Measurements from ENCODE around the gene ARL4C. TPM values are rescaled to one million over a fixed set of nuclear protein-coding genes. Genes with fewer than 3 reads are reported as not detected.
A peak's percentile ranks its signal among the peaks of the same experiment; 100 is the strongest.

The ARL4C gene
- total and polyA plus RNA-seq, 8 donors: 2.4 to 15.4 (median 4.9) TPM

DNA sequence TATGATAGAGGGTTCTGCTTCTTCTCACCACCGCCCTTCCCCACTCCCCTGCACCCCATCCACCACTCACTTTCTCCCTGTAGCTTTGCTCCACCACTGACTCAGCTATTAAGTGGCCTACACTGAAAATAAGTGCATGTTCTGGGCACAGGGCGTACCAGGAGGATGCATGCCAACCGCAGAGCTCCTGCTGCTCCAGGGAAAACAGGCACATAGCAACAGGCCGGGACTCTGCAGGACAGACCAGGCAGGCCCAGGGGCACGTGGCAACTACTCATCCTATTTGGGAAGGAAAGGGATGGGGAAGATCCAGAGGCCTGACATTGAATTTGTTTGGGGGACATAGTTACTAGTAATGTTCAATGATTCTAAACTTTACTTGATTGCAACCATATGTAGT, 28.4 kb downstream of the ARL4C start:
- no peaks in the 10 kb centered on the region for H3K9me3 ChIP-seq
- ATAC-seq (no peak), FAIRE-seq (no peak), DNase-seq (no peak)
- 43 to 79% methylated on average over 5 of the region's 5 CpGs for WGBS, 2 donors
- H3K36me3 ChIP-seq: no peaks in the 10 kb centered on the region
- H3K27ac ChIP-seq: no peak overlapping the region
- H3K4me1 ChIP-seq: no peaks in the 10 kb centered on the region
- no peaks in the 10 kb centered on the region for H3K27me3 ChIP-seq
- TF ChIP-seq, protein P1, sequence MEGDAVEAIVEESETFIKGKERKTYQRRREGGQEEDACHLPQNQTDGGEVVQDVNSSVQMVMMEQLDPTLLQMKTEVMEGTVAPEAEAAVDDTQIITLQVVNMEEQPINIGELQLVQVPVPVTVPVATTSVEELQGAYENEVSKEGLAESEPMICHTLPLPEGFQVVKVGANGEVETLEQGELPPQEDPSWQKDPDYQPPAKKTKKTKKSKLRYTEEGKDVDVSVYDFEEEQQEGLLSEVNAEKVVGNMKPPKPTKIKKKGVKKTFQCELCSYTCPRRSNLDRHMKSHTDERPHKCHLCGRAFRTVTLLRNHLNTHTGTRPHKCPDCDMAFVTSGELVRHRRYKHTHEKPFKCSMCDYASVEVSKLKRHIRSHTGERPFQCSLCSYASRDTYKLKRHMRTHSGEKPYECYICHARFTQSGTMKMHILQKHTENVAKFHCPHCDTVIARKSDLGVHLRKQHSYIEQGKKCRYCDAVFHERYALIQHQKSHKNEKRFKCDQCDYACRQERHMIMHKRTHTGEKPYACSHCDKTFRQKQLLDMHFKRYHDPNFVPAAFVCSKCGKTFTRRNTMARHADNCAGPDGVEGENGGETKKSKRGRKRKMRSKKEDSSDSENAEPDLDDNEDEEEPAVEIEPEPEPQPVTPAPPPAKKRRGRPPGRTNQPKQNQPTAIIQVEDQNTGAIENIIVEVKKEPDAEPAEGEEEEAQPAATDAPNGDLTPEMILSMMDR (IDR thresholded peaks at IDR 0.05): no peak
- intact Hi-C loops (cut with DNase I): no loop called here
- no peak overlapping the region for H3K4me3 ChIP-seq

GRCh38 chr2:234467289-234467688, 29.6 kb downstream of the ARL4C start:
- Histone ChIP-seq H3K4me3 (no peak overlapping the region), H3K9me3 (no peaks in the 10 kb centered on the region), H3K4me1 (no peaks in the 10 kb centered on the region), H3K36me3 (no peaks in the 10 kb centered on the region), H3K27ac (no peak overlapping the region), H3K27me3 (no peaks in the 10 kb centered on the region)
- intact Hi-C loops (cut with DNase I): no loop called here
- FAIRE-seq (no peak), ATAC-seq (no peak), DNase-seq (no peak)
- WGBS, 2 donors: 72 to 89% methylated on average over 4 of the region's 4 CpGs
- TF ChIP-seq, protein P1 (IDR thresholded peaks at IDR 0.05): no peak

DNA sequence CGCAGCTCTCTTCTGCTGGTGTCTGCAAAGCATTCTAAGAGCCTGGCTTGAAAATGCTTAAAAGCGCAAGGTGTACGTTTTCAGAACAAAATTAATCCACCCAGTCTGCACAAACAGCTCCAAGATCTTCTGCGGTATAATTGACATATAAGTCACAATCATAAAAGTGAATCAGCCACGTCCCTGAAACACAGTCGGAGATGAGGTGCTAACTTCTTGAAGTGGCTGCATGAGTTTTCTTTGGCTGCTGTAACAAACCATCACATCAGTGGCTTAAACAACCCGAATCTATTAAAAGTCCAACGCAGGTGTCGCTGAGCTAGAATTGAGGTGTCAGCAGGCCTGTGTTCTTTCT, 32.6 kb downstream of the ARL4C start:
- DNase-seq: no peak
- no peaks in the 10 kb centered on the region for H3K9me3 ChIP-seq
- no peak for FAIRE-seq
- TF ChIP-seq, protein P1 (IDR thresholded peaks at IDR 0.05): no peak
- intact Hi-C loops (cut with DNase I): no loop called here
- no peak overlapping the region for H3K4me3 ChIP-seq
- H3K27me3 ChIP-seq: no peaks in the 10 kb centered on the region
- H3K27ac ChIP-seq: no peak overlapping the region
- no peak for ATAC-seq
- 79 to 85% methylated on average over 9 of the region's 9 CpGs for WGBS, 2 donors
- no peaks in the 10 kb centered on the region for H3K36me3 ChIP-seq
- no peaks in the 10 kb centered on the region for H3K4me1 ChIP-seq

GRCh38 chr2:234463626-234464290, 33.1 kb downstream of the ARL4C start:
- H3K27me3 ChIP-seq: no peaks in the 10 kb centered on the region
- TF ChIP-seq, protein P1 (IDR thresholded peaks at IDR 0.05): no peak
- no peaks in the 10 kb centered on the region for H3K4me1 ChIP-seq
- no peaks in the 10 kb centered on the region for H3K9me3 ChIP-seq
- no peaks in the 10 kb centered on the region for H3K36me3 ChIP-seq
- WGBS, 2 donors: 55 to 61% methylated on average over 17 of the region's 17 CpGs
- DNase-seq: no peak
- no peak overlapping the region for H3K27ac ChIP-seq
- intact Hi-C loops (cut with DNase I): no loop called here
- no peak overlapping the region for H3K4me3 ChIP-seq
- ATAC-seq: peak in 3 of 4 donors; percentile 41 to 68 (median 49)
- FAIRE-seq: no peak

GRCh38 chr2:234462218-234462992, 34.5 kb downstream of the ARL4C start:
- H3K4me1 ChIP-seq: no peaks in the 10 kb centered on the region
- intact Hi-C loops (cut with DNase I): no loop called here
- no peak for DNase-seq
- H3K36me3 ChIP-seq: no peaks in the 10 kb centered on the region
- FAIRE-seq: no peak
- WGBS, 2 donors: 80 to 84% methylated on average over 10 of the region's 10 CpGs
- TF ChIP-seq, protein P1 (IDR thresholded peaks at IDR 0.05): no peak
- H3K27me3 ChIP-seq: no peaks in the 10 kb centered on the region
- no peak overlapping the region for H3K27ac ChIP-seq
- no peak for ATAC-seq
- H3K9me3 ChIP-seq: no peaks in the 10 kb centered on the region
- no peak overlapping the region for H3K4me3 ChIP-seq
